ENCODE data around the gene FAM163A.

GRCh38 chr1:179714159-179714558 is 28.9 kb upstream of the FAM163A start:
- TF ChIP-seq GATA2 (IDR thresholded peaks at IDR 0.05; ENCODE audit: low read depth, low read length) (no peak), GATA3 (IDR thresholded peaks at IDR 0.05; ENCODE audit: low read depth, low read length) (no peak)

All from SH-SY5Y (cell line).